Nephron progenitor cell (in vitro differentiated cells): ENCODE results near the gene GABRP.
"Not testable (repeated sequence)": the region's sequence is repeated elsewhere in the genome, so short reads cannot be mapped to it uniquely, and the experiment has no call there.

Experiments
- DNase-seq: peaks from one replicate; pipeline ENCODE4 v3.0.0; 2021
- H3K27ac Mint-ChIP-seq: 2 replicates; pipeline ENCODE4 v1.8.0; 2021; ENCODE audit warnings: mild to moderate bottlenecking, moderate library complexity, mixed read lengths
- H3K27me3 Mint-ChIP-seq: 2 replicates; pipeline ENCODE4 v1.8.0; 2021; ENCODE audit warnings: mild to moderate bottlenecking, low read depth, mixed read lengths; ENCODE audit not compliant: poor library complexity
- H3K36me3 Mint-ChIP-seq: 2 replicates; pipeline ENCODE4 v1.8.0; 2021; ENCODE audit warnings: low read depth, mixed read lengths
- H3K4me1 Mint-ChIP-seq: 2 replicates; pipeline ENCODE4 v1.8.0; 2021; ENCODE audit warnings: mixed read lengths
- H3K4me3 Mint-ChIP-seq: 2 replicates; pipeline ENCODE4 v1.8.0; 2021; ENCODE audit warnings: mild to moderate bottlenecking, moderate library complexity, mixed read lengths
- H3K9me3 Mint-ChIP-seq: 2 replicates; pipeline ENCODE4 v1.8.0; 2021; ENCODE audit warnings: mild to moderate bottlenecking, moderate library complexity, mixed read lengths
- TF ChIP-seq, protein P1 (sequence below): fragments of 200-600 bp; sonication (generic); IDR thresholded peaks from 2 replicates; pipeline ENCODE4 v1.5.0; 2021; ENCODE audit warnings: antibody characterized with exemption

Gene GABRP

DNA sequence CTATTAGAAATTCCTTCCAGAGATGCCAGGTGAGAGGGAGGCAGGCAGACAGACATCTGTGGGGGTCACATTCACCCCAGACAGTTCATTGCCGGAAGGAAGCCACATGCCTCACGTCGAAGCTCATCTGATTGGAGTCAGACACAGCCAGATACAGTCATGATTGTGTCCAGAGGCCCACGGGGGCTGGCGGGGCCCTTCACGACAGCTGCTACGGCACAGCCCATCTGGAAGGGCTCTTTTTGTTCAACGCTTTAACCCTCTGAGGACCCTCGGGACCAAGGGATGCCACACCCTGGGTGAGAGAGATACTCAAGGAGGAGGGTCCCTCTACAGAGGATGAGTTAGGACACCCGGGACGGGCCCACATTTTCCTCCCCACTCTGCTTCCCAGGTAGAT lies 31.9 kb upstream of the GABRP start:
- Mint-ChIP-seq H3K4me1 (peaks cover 15% of the 10 kb centered on the region), H3K27me3 (peaks cover 5% of the 10 kb centered on the region), H3K27ac (no peak overlapping the region), H3K9me3 (no peaks in the 10 kb centered on the region), H3K4me3 (no peak overlapping the region), H3K36me3 (no peaks in the 10 kb centered on the region)
- TF ChIP-seq, protein P1, sequence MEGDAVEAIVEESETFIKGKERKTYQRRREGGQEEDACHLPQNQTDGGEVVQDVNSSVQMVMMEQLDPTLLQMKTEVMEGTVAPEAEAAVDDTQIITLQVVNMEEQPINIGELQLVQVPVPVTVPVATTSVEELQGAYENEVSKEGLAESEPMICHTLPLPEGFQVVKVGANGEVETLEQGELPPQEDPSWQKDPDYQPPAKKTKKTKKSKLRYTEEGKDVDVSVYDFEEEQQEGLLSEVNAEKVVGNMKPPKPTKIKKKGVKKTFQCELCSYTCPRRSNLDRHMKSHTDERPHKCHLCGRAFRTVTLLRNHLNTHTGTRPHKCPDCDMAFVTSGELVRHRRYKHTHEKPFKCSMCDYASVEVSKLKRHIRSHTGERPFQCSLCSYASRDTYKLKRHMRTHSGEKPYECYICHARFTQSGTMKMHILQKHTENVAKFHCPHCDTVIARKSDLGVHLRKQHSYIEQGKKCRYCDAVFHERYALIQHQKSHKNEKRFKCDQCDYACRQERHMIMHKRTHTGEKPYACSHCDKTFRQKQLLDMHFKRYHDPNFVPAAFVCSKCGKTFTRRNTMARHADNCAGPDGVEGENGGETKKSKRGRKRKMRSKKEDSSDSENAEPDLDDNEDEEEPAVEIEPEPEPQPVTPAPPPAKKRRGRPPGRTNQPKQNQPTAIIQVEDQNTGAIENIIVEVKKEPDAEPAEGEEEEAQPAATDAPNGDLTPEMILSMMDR = no peak
- no peak for DNase-seq

DNA sequence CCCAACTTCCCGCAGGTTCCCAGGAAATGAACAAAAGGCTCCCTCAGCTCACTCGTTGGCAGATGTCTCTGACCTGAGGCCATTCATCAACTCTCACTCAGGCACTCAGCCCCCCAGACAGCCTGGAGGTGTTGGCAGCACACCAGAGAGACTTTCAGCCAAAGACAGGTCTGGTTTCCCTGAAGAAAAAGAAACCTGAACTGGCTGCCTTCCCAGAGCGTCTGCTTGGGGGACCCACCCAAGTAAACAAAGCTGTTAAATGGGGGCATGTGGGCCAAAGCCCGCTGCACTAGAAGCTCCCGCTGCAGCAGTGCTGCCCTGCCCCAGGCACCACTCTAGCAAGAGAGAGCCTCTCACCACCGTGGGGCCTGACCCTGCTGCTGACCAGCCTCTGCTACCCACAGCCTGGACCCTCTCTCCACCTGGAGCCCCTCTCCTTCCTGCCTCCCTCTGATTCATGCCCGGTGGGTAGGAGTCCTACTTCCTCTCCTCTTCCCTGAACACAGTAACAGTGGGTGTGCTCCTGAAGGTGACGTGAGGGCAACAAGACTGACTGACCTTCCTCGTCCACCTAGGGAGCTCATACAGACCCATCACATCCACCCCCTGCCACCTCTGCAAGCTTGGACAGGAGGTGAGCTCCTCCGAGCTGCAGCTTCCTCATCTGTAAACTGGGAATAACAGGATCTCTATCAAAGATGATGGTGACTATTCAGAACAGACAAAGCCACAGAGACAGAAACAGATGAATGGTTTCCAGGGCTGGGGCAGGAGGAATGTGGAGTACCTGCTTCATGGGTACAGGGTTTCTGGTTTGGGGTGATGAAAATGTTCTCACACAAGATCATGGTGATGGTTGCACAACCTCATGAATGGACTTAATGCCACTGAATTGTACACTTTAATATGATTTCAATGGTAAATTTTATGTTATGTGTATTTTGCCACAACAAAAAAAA lies 31.0 kb upstream of the GABRP start:
- Mint-ChIP-seq H3K36me3 (no peaks in the 10 kb centered on the region), H3K4me3 (no peak overlapping the region), H3K27ac (no peak overlapping the region)

DNA sequence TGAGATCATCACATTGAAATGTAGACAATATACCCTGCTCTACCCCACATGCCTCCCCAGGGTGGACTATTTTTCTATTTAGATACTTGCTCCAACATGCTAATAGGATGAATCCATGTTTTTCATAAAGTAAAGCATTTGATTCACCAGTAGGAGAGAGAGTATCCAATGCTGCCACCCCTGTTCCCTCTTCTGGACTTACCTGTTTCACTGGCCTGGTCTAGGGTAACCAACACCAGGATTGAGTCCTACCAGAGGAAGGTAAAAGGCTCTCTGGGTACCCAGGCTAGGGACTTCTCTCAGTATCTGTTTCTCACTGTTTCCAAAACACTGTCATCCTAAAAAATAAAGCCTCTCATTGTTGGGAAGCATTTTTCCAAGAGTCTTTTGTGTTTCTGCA lies 30.2 kb upstream of the GABRP start:
- H3K9me3 Mint-ChIP-seq = no peaks in the 10 kb centered on the region
- TF ChIP-seq, protein P1 = no peak
- peaks cover 5% of the 10 kb centered on the region for H3K27me3 Mint-ChIP-seq
- H3K36me3 Mint-ChIP-seq = no peaks in the 10 kb centered on the region
- no peak for DNase-seq
- H3K27ac Mint-ChIP-seq = no peak overlapping the region
- peaks cover 11% of the 10 kb centered on the region for H3K4me1 Mint-ChIP-seq
- H3K4me3 Mint-ChIP-seq = no peak overlapping the region

More for the DNA sequence above, 31.0 kb upstream of the GABRP start:
- TF ChIP-seq, protein P1 = no peak
- no peak for DNase-seq
- no peaks in the 10 kb centered on the region for H3K9me3 Mint-ChIP-seq
- peaks cover 11% of the 10 kb centered on the region for H3K4me1 Mint-ChIP-seq
- H3K27me3 Mint-ChIP-seq = peaks cover 5% of the 10 kb centered on the region

DNA sequence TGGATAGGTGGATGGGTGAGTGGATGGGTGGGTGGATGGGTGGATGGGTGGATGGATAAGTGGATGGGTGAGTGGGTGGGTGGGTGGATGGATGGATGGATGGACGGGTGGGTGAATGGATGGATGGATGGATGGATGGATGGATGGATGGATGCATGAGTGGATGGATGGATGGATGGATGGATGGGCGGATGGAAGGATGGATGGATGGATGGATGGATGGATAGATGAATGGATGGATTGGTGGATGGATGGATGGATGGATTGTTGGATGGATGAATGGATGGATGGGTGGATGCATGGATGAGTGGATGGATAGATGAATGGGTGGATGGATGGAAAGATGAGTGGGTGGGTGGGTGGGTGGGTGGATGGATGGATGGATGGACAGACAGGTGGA lies 29.0 kb upstream of the GABRP start:
- H3K9me3 Mint-ChIP-seq, DNase-seq, H3K36me3 Mint-ChIP-seq: not testable (repeated sequence)

DNA sequence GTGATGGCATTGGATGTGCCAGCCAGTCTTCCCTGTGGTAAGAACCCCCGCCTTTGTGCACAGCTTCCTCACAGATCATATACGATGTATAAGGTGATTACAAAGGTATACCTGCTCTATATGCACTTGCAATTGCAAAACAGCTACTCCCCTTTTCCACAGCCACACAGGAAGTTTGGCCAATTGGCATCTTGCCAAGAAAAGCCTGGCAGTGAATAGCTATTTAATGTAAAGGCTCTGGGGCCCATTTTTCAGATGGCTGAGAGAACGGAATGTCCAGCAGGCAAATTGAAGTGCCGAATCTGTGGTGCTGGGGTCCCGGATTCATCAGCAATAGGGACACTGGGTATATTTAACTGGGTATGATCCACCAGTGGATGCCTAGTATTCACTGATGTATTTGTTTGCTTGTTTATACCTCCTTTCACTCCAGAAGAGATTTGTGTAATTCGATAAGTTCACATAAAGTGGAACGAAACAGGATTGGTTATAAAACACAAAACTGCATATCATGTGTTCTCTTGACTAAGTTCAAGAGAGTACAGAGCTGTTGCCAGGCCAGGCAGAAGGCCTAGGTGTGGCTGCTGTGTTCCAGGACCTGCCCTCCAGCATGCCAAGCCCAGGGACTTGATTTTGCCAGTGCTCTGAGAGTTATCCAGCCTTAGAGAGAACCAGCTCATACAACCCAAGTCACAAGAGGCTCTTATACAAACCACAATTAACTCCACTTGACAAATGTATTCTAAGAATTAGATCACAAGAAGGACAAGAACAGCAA lies 27.7 kb upstream of the GABRP start:
- H3K9me3 Mint-ChIP-seq = no peaks in the 10 kb centered on the region
- peaks cover 3% of the 10 kb centered on the region for H3K27me3 Mint-ChIP-seq
- H3K4me1 Mint-ChIP-seq = peaks cover 18% of the 10 kb centered on the region
- no peaks in the 10 kb centered on the region for H3K36me3 Mint-ChIP-seq
- no peak overlapping the region for H3K4me3 Mint-ChIP-seq
- TF ChIP-seq, protein P1 = no peak
- H3K27ac Mint-ChIP-seq = no peak overlapping the region
- DNase-seq = no peak

More for the DNA sequence above, 29.0 kb upstream of the GABRP start:
- not testable (repeated sequence) for H3K4me1 Mint-ChIP-seq, H3K27me3 Mint-ChIP-seq, H3K27ac Mint-ChIP-seq, H3K4me3 Mint-ChIP-seq

DNA sequence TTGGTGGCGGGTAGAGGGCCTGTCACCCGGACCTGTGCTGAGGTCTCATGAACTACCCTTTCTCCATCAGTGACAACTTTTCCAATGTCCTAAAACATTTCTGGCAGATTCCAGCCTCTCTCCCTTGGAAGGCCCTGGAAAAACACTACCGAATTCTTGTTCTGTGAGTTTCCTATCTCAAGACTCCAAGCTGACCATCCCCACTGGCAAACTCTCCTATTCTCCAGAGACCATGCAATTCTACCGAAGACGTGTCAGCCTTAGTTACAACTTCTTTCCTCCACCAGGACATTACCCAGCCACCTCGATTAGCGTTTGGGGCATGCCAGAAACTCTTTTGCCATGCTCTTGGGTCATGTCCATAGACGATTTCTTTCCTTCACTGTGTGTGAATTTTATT lies 26.8 kb upstream of the GABRP start:
- H3K36me3 Mint-ChIP-seq = no peaks in the 10 kb centered on the region
- H3K27ac Mint-ChIP-seq = no peak overlapping the region
- H3K4me3 Mint-ChIP-seq = no peak overlapping the region
- TF ChIP-seq, protein P1 = no peak
- peaks cover 8% of the 10 kb centered on the region for H3K27me3 Mint-ChIP-seq
- no peaks in the 10 kb centered on the region for H3K9me3 Mint-ChIP-seq
- peaks cover 26% of the 10 kb centered on the region for H3K4me1 Mint-ChIP-seq
- DNase-seq = no peak
